A549 (cell line): ENCODE results near the gene ABCA2. TPM values are rescaled to one million over a fixed set of nuclear protein-coding genes. Genes with fewer than 3 reads are reported as not detected.
A peak's percentile ranks its signal among the peaks of the same experiment; 100 is the strongest.

ENCODE experiments used
- ATAC-seq, 2 experiments: fragments of 200-7000 bp in 1 of 2; fragments of >200 bp in 1 of 2; cut with Nextera tagmentation in 1 of 2; cut with Tn5 transposase in 1 of 2; 3 replicates each; pipeline versions ENCODE4 v1.8.0 to v1.9.1; 2018 to 2020; ENCODE audit warnings: mild to moderate bottlenecking in 1 of 2, moderate library complexity in 1 of 2
- CTCF ChIA-PET: fragments of 300-600 bp; sonication (Branson Sonifier 250); formaldehyde crosslinking; extraction: SDS; loops from one replicate; lab custom pipeline; 2021; ENCODE audit warnings: antibody characterized with exemption, inconsistent platforms; lab: Yijun Ruan, JAX
- POLR2A ChIA-PET: fragments of 350-600 bp; formaldehyde crosslinking; extraction: SDS; loops from one replicate; lab custom pipeline; 2021; ENCODE audit warnings: antibody characterized with exemption, inconsistent platforms; lab: Yijun Ruan, JAX
- DNase-seq, 2 experiments: peaks; one replicate each; pipeline versions ENCODE4 v3.0.0 to v3.0.0-alpha.2; 2011 to 2016; ENCODE audit warnings: low read depth in 1 of 2, low spot score in 1 of 2
- FAIRE-seq: peaks from 2 replicates; lab custom pipeline; 2011; peaks lifted over from hg19 to GRCh38; lab: Jason Lieb, UNC
- H3K27ac ChIP-seq, 2 experiments: fragments of >200 bp; sonication (Bioruptor Twin); formaldehyde crosslinking; 3 replicates each; pipeline ENCODE4 v1.5.1; 2016 to 2017
- H3K4me1 ChIP-seq: fragments of >200 bp; sonication (Bioruptor Twin); formaldehyde crosslinking; 3 replicates; pipeline ENCODE4 v1.6.1; 2016
- H3K4me2 ChIP-seq: fragments of >200 bp; sonication (Bioruptor Twin); formaldehyde crosslinking; 3 replicates; pipeline ENCODE4 v1.6.1; 2016
- H3K4me3 ChIP-seq: fragments of >200 bp; sonication (Bioruptor Twin); formaldehyde crosslinking; 3 replicates; pipeline ENCODE4 v1.5.1; 2016
- H3K9me3 ChIP-seq: fragments of >200 bp; sonication (Bioruptor Twin); formaldehyde crosslinking; 3 replicates; pipeline ENCODE4 v1.6.1; 2016
- BCL3 ChIP-seq: fragments of >200 bp; sonication (Bioruptor Twin); formaldehyde crosslinking; IDR thresholded peaks from 3 replicates; pipeline ENCODE4 v1.6.1; 2016
- CTCF ChIP-seq: fragments of >200 bp; sonication (Bioruptor Twin); formaldehyde crosslinking; IDR thresholded peaks from 3 replicates; pipeline ENCODE4 v1.5.1; 2016
- E2F6 ChIP-seq: IDR thresholded peaks from 2 replicates; pipeline ENCODE4 v1.6.1; 2012; ENCODE audit warnings: low read depth, borderline replicate concordance
- ELK1 ChIP-seq: fragments of 150-350 bp; IDR thresholded peaks from 2 replicates; pipeline ENCODE4 v1.6.1; 2014; ENCODE audit warnings: low read depth, mild to moderate bottlenecking, low read length
- ESRRA ChIP-seq: fragments of 150-350 bp; IDR thresholded peaks from 2 replicates; pipeline ENCODE4 v1.6.1; 2014; ENCODE audit warnings: mild to moderate bottlenecking, low read length, borderline replicate concordance
- GATA3 ChIP-seq: IDR thresholded peaks from 2 replicates; pipeline ENCODE4 v1.6.1; 2012; ENCODE audit warnings: borderline replicate concordance
- HMGXB4 ChIP-seq: fragments of 250-450 bp; sonication (Bioruptor Pico); IDR thresholded peaks from 2 replicates; pipeline ENCODE4 v1.5.0; 2021; ENCODE audit warnings: mild to moderate bottlenecking, moderate library complexity, borderline replicate concordance
- HOXB13 ChIP-seq: fragments of 250-450 bp; sonication (Bioruptor Pico); IDR thresholded peaks from 2 replicates; pipeline ENCODE4 v1.5.0; 2020; ENCODE audit warnings: low read depth, mild to moderate bottlenecking, moderate library complexity
- HOXB5 ChIP-seq: fragments of 250-450 bp; sonication (Bioruptor Pico); IDR thresholded peaks from 2 replicates; pipeline ENCODE4 v1.5.0; 2020; ENCODE audit warnings: mild to moderate bottlenecking, moderate library complexity
- JUN ChIP-seq, 2 experiments: fragments of >200 bp; sonication (Bioruptor Twin); formaldehyde crosslinking; IDR thresholded peaks; 2 replicates in 1 of 2; 3 replicates in 1 of 2; pipeline ENCODE4 v1.6.1; 2016 to 2017
- MAX ChIP-seq: IDR thresholded peaks from 2 replicates; pipeline ENCODE4 v1.6.1; 2012
- MAZ ChIP-seq: fragments of 150-350 bp; IDR thresholded peaks from 2 replicates; pipeline ENCODE4 v1.6.1; 2014; ENCODE audit warnings: antibody characterized with exemption, low read depth, low read length, borderline replicate concordance
- MYC ChIP-seq: IDR thresholded peaks from 2 replicates; pipeline ENCODE4 v1.6.1; 2012; ENCODE audit warnings: mild to moderate bottlenecking, inconsistent platforms, low read length, improper control_type of control experiment, borderline replicate concordance
- NFE2L2 ChIP-seq: fragments of 150-350 bp; conservative IDR thresholded peaks from 2 replicates; pipeline ENCODE4 v1.6.1; 2014; ENCODE audit warnings: low read length
- PHF8 ChIP-seq: fragments of 200-600 bp; sonication (generic); IDR thresholded peaks from 2 replicates; pipeline ENCODE4 v1.6.1; 2016; ENCODE audit warnings: low read depth, mild to moderate bottlenecking, antibody characterized with exemption, moderate library complexity, borderline replicate concordance
- REST ChIP-seq: fragments of 200-600 bp; sonication (generic); IDR thresholded peaks from 2 replicates; pipeline ENCODE4 v1.6.1; 2016; ENCODE audit warnings: antibody characterized with exemption, mild to moderate bottlenecking, moderate library complexity
- TFCP2L1 ChIP-seq: fragments of 250-450 bp; sonication (Bioruptor Pico); IDR thresholded peaks from 2 replicates; pipeline ENCODE4 v1.5.0; 2021; ENCODE audit warnings: mild to moderate bottlenecking
- ZFP36 ChIP-seq: fragments of 450-650 bp; IDR thresholded peaks from 2 replicates; pipeline ENCODE4 v1.6.1; 2014; ENCODE audit warnings: borderline replicate concordance; ENCODE audit not compliant: partially characterized antibody
- ZNF302 ChIP-seq: fragments of 250-450 bp; sonication (Bioruptor Pico); IDR thresholded peaks from 2 replicates; pipeline ENCODE4 v1.9.0; 2021; ENCODE audit warnings: inconsistent platforms, mild to moderate bottlenecking, moderate library complexity
- WGBS: methylation state at CpG from one replicate; pipeline ENCODE4 v1.1.6; 2017; ENCODE audit errors: missing lambda C conversion rate; 5-methylcytosine and 5-hydroxymethylcytosine counted together
- polyA plus RNA-seq, 4 experiments: library from polyadenylated mRNA; depleted of rRNA in 3 of 4; stranded (reverse); fragments of >200 nt; fragmentation: RNase III in 1 of 4; extraction: RNeasy Plus Mini Kit Qiagen cat#74134 plus additional on column Dnase treatment in 1 of 4; gene quantifications; 2 replicates in 3 of 4; 3 replicates in 1 of 4; pipeline ENCODE4 v1.2.3, GENCODE V29; 2011 to 2017

ABCA2 gene
- polyA plus RNA-seq, 2 of the 4 experiments (the other 2 are of a cell fraction), result 8.3 to 24.7 TPM

GRCh38 chr9:137053944-137054931, 26.2 kb upstream of the ABCA2 start, which contains the start of gene ENTPD2:
TSS of gene ENTPD2 (minus strand) at chr9:137054061. CDS start at chr9:137053997, 64 bp downstream.
- FAIRE-seq, result no peak
- no peak for TF ChIP-seq NFE2L2
- TF ChIP-seq JUN (IDR thresholded peaks at IDR 0.05), result no peak
- no peak for TF ChIP-seq E2F6
- no peak for TF ChIP-seq ESRRA
- no peak for TF ChIP-seq HOXB13 (CRISPR knock-in tag)
- TF ChIP-seq ZNF302 (CRISPR knock-in tag), result no peak
- no peak for TF ChIP-seq HMGXB4 (CRISPR knock-in tag)
- no peak for TF ChIP-seq REST
- TF ChIP-seq ZFP36, result no peak
- no peak for TF ChIP-seq CTCF
- TF ChIP-seq MAZ, result no peak
- no peak for TF ChIP-seq HOXB5
- TF ChIP-seq TFCP2L1 (CRISPR knock-in tag), result no peak
- no peak for TF ChIP-seq BCL3
- TF ChIP-seq PHF8, result no peak
- TF ChIP-seq MYC, result no peak
- TF ChIP-seq MAX, result no peak
- no peak for TF ChIP-seq GATA3
- TF ChIP-seq ELK1, result no peak
- H3K27ac ChIP-seq, result peak within 1 kb of the TSS; percentile 79 to 88
- no peak for DNase-seq
- peak within 1 kb of the TSS; percentile 59 for H3K4me3 ChIP-seq
- no peaks in the 10 kb centered on the region for H3K9me3 ChIP-seq
- H3K4me2 ChIP-seq, result peak within 1 kb of the TSS; percentile 99
- peak; percentile 8 to 10; a peak in 3 of 6 replicates for ATAC-seq
- POLR2A ChIA-PET, result no interaction called here
- peaks cover 56% of the 10 kb centered on the region for H3K4me1 ChIP-seq
- CTCF ChIA-PET, result interaction anchor here (1.1 to 19.2 kb wide), 7 partner anchors 1 to 182 kb away, joined by 3 to 656 read pairs (median 14); partner anchors contain the start of genes ABCA2, ENTPD2, NPDC1 and SAPCD2
- 86% methylated on average over 24 of the region's 90 CpGs for WGBS
